T-helper 17 cell (primary cell): ENCODE results near the gene TTC23L. TPM values are rescaled to one million over a fixed set of nuclear protein-coding genes. Genes with fewer than 3 reads are reported as not detected.

Experiments used
- ATAC-seq: fragments of 150-1000 bp; cut with Tn5 transposase; 2 replicates; pipeline ENCODE4 v1.10.0; 2021; ENCODE audit warnings: mild to moderate bottlenecking, moderate library complexity
- DNase-seq, 3 donors: peaks; one replicate each; pipeline versions ENCODE4 v3.0.0 to v3.0.0-alpha.2; 2020 to 2021
- H3K9me3 ChIP-seq: one replicate; pipeline ENCODE4 v1.7.0; 2013; ENCODE audit warnings: low read length, mild to moderate bottlenecking; ENCODE audit not compliant: control insufficient read depth, poor library complexity, severe bottlenecking
- H3K27ac Mint-ChIP-seq: one replicate; pipeline ENCODE4 v1.8.0; 2022; ENCODE audit warnings: mild to moderate bottlenecking, moderate library complexity, mixed read lengths
- H3K27me3 Mint-ChIP-seq: one replicate; pipeline ENCODE4 v1.8.0; 2022; ENCODE audit warnings: mixed read lengths
- H3K36me3 Mint-ChIP-seq: one replicate; pipeline ENCODE4 v1.8.0; 2022; ENCODE audit warnings: low read depth, mixed read lengths
- H3K4me1 Mint-ChIP-seq: one replicate; pipeline ENCODE4 v1.8.0; 2022; ENCODE audit warnings: mild to moderate bottlenecking, mixed read lengths
- H3K4me3 Mint-ChIP-seq: one replicate; pipeline ENCODE4 v1.8.0; 2022; ENCODE audit warnings: mild to moderate bottlenecking, moderate library complexity, mixed read lengths
- total RNA-seq, 4 donors: library from RNA in 2 of 4; stranded (reverse) in 2 of 4; gene quantifications; one replicate each; pipeline ENCODE4 v1.2.3 and lab custom pipeline; 2022 to 2026

The TTC23L gene
- total RNA-seq, 2 donors from 2014 or later: 0.42 to 0.96 TPM

DNA sequence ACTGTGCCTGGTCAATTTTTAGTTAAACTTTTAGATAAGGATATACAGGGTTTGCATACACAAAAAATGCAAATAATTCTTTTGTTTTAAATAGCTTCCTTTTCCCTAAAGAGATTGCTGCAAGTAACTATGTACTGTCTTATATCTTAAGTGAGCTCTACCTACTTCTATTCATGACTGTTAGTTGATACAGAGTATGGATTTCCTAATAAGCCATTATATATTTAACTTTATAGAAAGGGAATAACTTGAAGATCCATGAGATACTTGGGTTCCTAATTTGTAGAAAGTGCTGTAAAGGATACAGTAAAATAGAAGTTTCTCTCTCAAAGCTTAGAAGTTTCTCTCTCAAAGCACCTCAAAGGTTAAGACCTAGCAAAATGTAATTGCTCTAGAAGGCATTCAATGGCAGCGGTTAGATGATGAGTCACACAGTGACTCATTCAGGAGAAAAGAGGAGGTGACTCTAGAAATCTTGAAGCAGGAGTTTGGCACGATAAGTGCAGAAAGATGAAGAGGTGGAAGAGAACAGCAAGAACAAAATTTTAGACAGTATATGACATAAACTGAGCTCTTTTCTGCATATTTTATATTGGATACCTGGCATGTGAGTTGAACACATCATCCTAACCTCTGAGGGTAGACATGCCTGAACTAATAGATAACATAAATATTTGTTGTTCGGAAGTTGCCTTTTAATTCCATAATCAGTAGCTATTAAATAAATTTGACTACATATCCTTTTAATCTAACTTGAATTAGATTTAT, 84.9 kb downstream of the TTC23L start:
- DNase-seq (no peak), ATAC-seq (peak; percentile 51)
- H3K4me1 Mint-ChIP-seq: peaks cover 2% of the 10 kb centered on the region
- H3K27me3 Mint-ChIP-seq: no peaks in the 10 kb centered on the region
- H3K27ac Mint-ChIP-seq: peak overlapping the region; percentile 57
- no peak overlapping the region for H3K4me3 Mint-ChIP-seq
- no peaks in the 10 kb centered on the region for H3K9me3 ChIP-seq
- peaks cover 6% of the 10 kb centered on the region for H3K36me3 Mint-ChIP-seq

DNA sequence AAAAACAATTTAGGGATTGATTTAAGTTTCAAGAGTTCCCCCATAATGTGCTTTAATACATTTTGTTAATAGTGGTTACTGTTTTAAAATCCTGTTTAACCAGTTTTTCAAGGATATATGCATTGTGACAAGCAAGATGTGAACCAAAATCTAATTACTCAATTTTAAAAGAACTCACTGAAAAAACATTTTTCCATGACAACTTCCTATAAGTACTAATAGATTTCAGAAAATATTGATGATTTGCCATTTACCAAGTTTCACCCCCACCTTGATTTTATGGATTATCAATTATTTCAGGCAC, 85.5 kb downstream of the TTC23L start:
- no peak for DNase-seq
- Mint-ChIP-seq H3K36me3 (peaks cover 6% of the 10 kb centered on the region), H3K4me3 (no peak overlapping the region), H3K4me1 (peaks cover 5% of the 10 kb centered on the region), H3K27me3 (no peaks in the 10 kb centered on the region), H3K27ac (no peak overlapping the region)
- no peaks in the 10 kb centered on the region for H3K9me3 ChIP-seq
- no peak for ATAC-seq

DNA sequence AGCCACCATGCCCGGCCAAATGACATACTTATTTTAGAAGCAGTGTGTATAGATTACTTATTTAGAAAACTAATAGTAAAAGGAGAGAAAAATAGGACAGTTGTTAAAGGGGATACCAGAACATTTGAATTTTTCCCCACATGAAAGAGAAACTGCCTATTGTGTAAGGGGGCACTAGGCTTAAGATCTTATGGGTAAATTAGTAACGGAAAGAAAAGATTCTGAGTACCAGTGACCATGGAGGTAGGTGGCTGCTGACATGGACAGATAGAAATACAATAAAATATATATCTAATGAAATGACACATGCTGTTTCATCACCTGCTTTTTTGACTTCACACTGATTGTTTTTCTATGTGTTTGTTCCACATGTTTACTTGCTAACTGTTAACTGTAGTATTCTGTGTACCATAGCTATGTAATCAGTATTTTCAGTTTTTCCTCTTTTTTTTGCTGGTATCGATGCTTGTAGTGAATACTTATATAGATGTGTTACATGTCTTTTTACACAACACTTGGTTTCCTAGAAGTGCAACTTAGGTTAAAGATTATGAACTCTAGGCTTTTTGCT, 87.4 kb downstream of the TTC23L start:
- DNase-seq: no peak
- no peaks in the 10 kb centered on the region for H3K9me3 ChIP-seq
- Mint-ChIP-seq H3K36me3 (peaks cover 4% of the 10 kb centered on the region), H3K27ac (peak overlapping the region; percentile 8), H3K27me3 (no peaks in the 10 kb centered on the region), H3K4me3 (no peak overlapping the region), H3K4me1 (peaks cover 20% of the 10 kb centered on the region)
- no peak for ATAC-seq

DNA sequence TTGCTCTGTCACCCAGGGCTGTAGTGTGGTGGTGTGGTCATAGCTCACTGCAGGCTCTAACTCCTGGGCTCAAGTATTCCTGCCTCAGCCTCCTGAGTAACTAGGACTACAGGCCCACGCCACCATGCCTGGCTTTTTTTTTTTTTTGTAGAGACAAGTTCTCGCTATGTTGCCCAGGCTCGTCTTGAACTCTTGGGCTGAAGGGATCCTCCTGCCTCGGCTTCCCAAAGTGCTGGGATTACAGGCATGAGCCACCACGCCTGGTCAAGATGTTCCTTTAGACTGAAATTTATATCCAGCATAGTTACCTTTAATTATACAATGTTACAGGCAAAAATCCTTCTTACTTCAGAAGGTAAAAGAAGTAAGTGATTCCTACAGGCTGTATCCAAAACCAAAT, 88.8 kb downstream of the TTC23L start:
- Mint-ChIP-seq H3K36me3 (peaks cover 4% of the 10 kb centered on the region), H3K4me1 (peaks cover 24% of the 10 kb centered on the region), H3K27me3 (no peaks in the 10 kb centered on the region), H3K4me3 (no peak overlapping the region), H3K27ac (no peak overlapping the region)
- no peak for ATAC-seq
- no peaks in the 10 kb centered on the region for H3K9me3 ChIP-seq
- no peak for DNase-seq

DNA sequence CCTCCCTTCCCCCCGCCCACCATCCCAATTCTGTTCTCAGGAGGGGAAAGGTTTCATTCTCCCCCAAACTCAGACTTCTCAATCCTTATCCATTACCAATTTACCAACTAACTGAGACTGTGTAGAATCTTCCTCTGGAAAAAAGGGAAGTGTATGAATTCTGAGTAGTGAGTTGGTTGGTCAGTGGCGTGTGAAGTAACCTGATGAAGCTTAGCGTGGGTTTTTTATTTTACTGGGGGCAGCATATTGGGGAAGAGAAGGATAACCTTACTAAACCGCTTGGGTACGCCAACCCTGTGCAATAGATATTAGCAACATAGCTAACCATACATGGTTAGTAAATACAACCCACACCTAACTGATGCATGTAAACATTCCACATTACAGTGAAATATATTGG, 89.3 kb downstream of the TTC23L start:
- Mint-ChIP-seq H3K4me1 (peaks cover 24% of the 10 kb centered on the region), H3K4me3 (no peak overlapping the region), H3K36me3 (peaks cover 4% of the 10 kb centered on the region), H3K27me3 (no peaks in the 10 kb centered on the region), H3K27ac (no peak overlapping the region)
- DNase-seq: no peak
- no peak for ATAC-seq
- H3K9me3 ChIP-seq: no peaks in the 10 kb centered on the region

DNA sequence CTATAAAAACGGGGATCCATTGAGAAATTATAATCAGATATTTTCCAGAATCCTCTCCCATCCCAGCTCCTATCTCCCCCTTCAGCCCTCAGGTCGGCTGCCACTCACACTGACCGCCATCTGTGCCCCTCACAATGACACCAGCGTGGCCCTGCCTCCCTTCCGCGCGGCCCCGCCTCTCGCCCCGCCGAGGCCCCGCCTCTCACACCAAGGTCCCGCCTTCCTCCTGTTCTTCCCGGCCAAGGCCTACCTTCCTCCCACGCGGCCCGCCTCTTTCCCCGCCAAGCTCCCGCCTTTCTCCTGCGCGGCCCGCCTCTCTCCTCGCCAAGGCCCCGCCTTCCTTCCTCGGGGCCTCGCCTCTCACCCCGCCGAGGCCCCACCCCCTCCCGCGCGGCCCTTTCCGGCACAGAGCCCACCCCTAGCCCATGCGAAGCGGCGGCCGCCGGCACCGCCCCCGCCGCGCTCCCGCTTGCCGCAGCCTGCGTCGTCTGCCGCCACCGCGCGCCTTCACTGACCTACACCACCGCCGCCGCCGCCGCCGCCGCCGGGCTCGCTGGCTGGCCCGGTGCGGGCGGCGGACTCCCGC, 90.3 kb downstream of the TTC23L start, which contains the start of gene DNAJC21:
Gene DNAJC21, plus strand, starts transcription at position 426 of the 586 bp plus-strand sequence. CDS start 261 bp downstream, outside the sequence.
- ATAC-seq (peak; percentile 92), DNase-seq (peak; percentile 96 to 98 (median 97))
- H3K9me3 ChIP-seq: no peaks in the 10 kb centered on the region
- H3K36me3 Mint-ChIP-seq: peaks cover 2% of the 10 kb centered on the region
- H3K4me1 Mint-ChIP-seq: peaks cover 27% of the 10 kb centered on the region
- H3K27ac Mint-ChIP-seq: peak within 1 kb of the TSS; percentile 91
- peak within 1 kb of the TSS; percentile 97 for H3K4me3 Mint-ChIP-seq
- no peaks in the 10 kb centered on the region for H3K27me3 Mint-ChIP-seq

DNA sequence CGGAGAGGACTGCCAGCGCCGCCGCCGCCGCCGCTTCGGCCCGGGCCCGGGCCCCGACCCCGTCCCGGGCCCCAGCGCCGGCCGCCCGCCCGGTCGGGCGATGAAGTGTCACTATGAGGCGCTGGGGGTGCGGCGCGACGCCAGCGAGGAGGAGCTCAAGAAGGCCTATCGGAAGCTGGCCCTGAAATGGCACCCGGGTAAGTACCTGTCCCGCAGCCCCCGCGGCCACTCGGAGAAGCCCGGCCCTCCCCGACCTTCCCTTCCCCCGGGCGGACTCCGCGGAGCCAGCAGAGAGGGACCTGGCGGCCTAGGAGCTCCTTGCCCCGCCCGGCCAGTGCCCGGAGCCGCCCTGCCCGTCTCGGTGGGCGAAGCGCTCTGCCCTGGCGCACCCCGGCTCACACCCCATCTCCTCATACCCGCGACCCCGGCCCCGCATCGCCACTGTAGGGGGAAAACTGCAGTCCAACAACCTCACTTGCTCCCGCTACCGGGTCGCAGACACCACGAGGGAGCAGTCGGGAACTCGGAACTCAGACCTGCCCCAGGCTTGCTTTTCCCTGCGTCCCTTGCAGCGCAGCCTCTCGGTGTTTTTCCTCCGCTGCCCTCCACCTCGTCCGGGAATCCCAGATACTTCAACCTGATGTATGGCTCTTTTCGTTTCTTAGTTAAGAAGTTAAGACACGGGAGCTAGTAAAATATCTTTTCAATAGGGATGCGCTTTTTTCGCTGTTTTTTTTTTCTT, 90.9 kb downstream of the TTC23L start:
- no peaks in the 10 kb centered on the region for H3K27me3 Mint-ChIP-seq
- H3K36me3 Mint-ChIP-seq: peaks cover 2% of the 10 kb centered on the region
- peak; percentile 74 for ATAC-seq
- no peaks in the 10 kb centered on the region for H3K9me3 ChIP-seq
- H3K4me1 Mint-ChIP-seq: peaks cover 29% of the 10 kb centered on the region
- DNase-seq: peak; percentile 62 to 77 (median 68)
- peak overlapping the region; percentile 91 for H3K27ac Mint-ChIP-seq
- H3K4me3 Mint-ChIP-seq: peak overlapping the region; percentile 97

DNA sequence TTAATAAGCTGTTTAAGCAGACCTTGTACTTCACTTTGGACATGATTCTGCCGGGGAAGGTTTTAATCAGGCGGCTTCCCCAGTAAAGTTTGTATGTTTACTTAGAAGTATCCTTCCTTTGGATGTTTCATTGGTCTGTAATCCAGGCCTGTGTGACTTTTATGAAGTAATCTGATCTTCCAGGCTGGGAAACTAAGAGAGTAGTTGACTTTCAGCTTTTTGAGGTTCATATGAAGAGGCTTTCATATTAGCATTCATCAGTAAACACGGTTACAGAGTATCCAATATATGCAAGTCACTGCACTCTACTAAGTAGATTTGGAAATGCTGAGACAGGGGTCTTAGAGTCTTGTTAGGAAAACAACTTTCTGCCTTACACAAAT, 91.5 kb downstream of the TTC23L start:
- H3K36me3 Mint-ChIP-seq: no peaks in the 10 kb centered on the region
- H3K4me1 Mint-ChIP-seq: peaks cover 30% of the 10 kb centered on the region
- no peaks in the 10 kb centered on the region for H3K27me3 Mint-ChIP-seq
- ATAC-seq: no peak
- no peak for DNase-seq
- peak overlapping the region; percentile 91 for H3K27ac Mint-ChIP-seq
- H3K4me3 Mint-ChIP-seq: peak overlapping the region; percentile 97
- H3K9me3 ChIP-seq: no peaks in the 10 kb centered on the region

DNA sequence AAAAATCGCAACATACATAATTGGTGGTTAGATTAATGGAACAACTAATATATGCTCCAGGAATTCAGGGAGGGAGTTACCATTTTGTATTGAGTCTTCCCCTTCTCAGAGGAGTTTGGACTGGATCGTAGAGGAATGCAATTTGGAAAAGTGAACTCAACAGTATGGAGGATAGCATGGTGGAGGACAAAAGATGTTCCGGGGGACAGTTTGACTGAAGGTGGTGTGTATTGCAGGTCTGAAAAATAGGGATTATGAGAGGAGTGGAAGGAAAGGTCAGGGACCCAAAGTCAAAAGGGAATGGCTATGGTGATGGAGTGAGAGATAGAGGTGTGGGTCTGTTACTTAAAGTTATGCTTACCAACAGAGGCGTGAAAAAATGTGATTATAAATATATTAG, 91.9 kb downstream of the TTC23L start:
- H3K4me3 Mint-ChIP-seq: peak overlapping the region; percentile 97
- H3K27ac Mint-ChIP-seq: peak overlapping the region; percentile 91
- H3K9me3 ChIP-seq: no peaks in the 10 kb centered on the region
- H3K4me1 Mint-ChIP-seq: peaks cover 30% of the 10 kb centered on the region
- H3K27me3 Mint-ChIP-seq: no peaks in the 10 kb centered on the region
- DNase-seq: no peak
- no peak for ATAC-seq
- no peaks in the 10 kb centered on the region for H3K36me3 Mint-ChIP-seq

DNA sequence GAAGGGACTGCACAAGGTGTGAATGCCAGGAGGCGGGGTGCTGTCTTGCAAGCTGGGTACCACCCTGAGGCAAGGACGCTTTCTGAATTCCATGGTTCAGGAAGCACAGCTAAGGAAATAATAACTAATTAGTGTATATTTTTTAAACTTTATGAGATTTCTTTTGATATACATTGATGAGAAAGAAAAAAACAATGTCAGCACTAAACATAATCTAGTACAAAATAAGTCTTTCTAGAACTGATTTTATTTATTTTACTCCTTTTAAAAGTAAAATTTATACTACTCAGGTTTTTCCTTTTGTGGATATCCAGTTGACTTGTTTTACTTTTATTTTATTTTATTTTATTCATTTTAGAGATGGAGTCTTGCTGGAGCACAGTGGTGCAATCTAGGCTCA, 94.0 kb downstream of the TTC23L start:
- no peak overlapping the region for H3K4me3 Mint-ChIP-seq
- DNase-seq: no peak
- no peak for ATAC-seq
- H3K27me3 Mint-ChIP-seq: no peaks in the 10 kb centered on the region
- H3K9me3 ChIP-seq: no peaks in the 10 kb centered on the region
- H3K27ac Mint-ChIP-seq: no peak overlapping the region
- H3K4me1 Mint-ChIP-seq: peaks cover 30% of the 10 kb centered on the region
- peaks cover 3% of the 10 kb centered on the region for H3K36me3 Mint-ChIP-seq

DNA sequence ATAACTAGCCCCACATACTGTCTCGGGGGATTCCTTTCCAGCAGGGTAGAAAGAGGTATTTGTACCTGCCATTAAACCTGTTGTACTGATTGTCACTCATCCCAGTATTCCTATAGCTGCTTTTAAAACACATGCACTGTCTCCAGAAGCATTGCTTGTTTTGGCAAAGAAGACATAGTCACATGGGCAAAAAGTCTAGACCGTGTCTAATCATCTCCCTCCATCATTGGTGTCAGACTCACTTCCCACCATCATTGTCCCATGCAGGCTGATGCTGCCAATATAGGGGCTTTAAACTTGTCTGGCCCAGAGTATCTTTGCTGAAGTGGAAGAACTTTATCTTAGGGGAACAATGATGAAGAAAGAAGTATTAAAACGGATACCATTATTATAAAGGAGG, 103.0 kb downstream of the TTC23L start:
- H3K9me3 ChIP-seq: no peaks in the 10 kb centered on the region
- H3K4me3 Mint-ChIP-seq: no peak overlapping the region
- H3K27ac Mint-ChIP-seq: no peak overlapping the region
- H3K36me3 Mint-ChIP-seq: peaks cover 13% of the 10 kb centered on the region
- peaks cover 3% of the 10 kb centered on the region for H3K4me1 Mint-ChIP-seq
- no peak for ATAC-seq
- H3K27me3 Mint-ChIP-seq: no peaks in the 10 kb centered on the region
- DNase-seq: no peak

DNA sequence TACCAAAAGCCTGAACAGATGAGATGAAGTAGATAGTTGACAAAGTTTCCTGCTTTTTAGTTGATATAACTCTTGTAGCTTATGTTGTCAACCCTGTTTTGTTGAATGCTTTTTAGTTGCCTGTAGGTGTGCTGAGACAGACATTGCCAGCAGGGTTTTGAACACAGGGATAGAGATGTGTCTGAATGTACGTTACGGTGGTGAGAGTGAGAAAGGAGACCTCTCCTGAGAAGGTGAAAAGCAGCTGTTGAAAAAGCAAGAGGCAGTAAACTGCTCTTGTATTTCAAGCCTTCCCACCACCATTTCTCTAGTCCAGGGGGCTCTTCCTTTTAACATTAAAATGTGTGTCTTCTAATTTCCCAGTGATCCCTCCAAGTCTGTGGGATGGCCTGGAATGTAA, 105.1 kb downstream of the TTC23L start:
- H3K4me1 Mint-ChIP-seq: no peaks in the 10 kb centered on the region
- DNase-seq (no peak), ATAC-seq (no peak)
- no peak overlapping the region for H3K4me3 Mint-ChIP-seq
- H3K36me3 Mint-ChIP-seq: peaks cover 11% of the 10 kb centered on the region
- peak overlapping the region; percentile 61 for H3K27ac Mint-ChIP-seq
- H3K9me3 ChIP-seq: no peaks in the 10 kb centered on the region
- no peaks in the 10 kb centered on the region for H3K27me3 Mint-ChIP-seq

DNA sequence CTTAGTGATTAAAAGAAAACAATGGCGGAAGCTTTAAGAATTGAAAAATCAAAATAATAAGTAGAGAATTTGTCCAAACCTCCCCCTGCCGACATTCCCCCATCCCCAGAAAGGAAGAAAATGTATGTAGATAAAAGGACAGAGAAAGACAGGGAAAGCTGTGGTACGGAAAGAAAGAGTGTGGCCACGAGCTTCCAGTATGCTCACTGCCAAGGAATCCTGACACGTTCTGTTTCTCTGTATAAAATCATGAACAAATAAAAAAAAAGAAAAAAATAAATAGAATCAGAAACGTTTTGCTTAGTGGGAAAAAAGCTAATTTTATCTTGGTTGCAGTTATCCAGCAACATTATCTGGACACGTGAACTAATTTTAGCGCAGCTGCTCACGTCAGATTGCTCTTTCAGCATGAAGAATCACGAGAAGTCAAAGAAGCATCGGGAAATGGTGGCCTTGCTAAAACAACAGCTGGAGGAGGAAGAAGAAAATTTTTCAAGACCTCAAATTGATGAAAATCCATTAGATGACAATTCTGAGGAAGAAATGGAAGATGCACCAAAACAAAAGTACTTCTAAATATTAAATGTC, 105.6 kb downstream of the TTC23L start:
- no peaks in the 10 kb centered on the region for H3K27me3 Mint-ChIP-seq
- no peaks in the 10 kb centered on the region for H3K9me3 ChIP-seq
- ATAC-seq: no peak
- H3K4me1 Mint-ChIP-seq: peaks cover 3% of the 10 kb centered on the region
- no peak overlapping the region for H3K27ac Mint-ChIP-seq
- H3K36me3 Mint-ChIP-seq: peaks cover 14% of the 10 kb centered on the region
- H3K4me3 Mint-ChIP-seq: no peak overlapping the region
- DNase-seq: no peak
